Panc1 (cell line): ENCODE data around the gene HOPX. TPM values are rescaled to one million over a fixed set of nuclear protein-coding genes. Genes with fewer than 3 reads are reported as not detected.
A peak's percentile ranks its signal among the peaks of the same experiment; 100 is the strongest.
"Not testable (repeated sequence)": the region's sequence is repeated elsewhere in the genome, so short reads cannot be mapped to it uniquely, and the experiment has no call there.

Source experiments
- ATAC-seq: fragments of 200-7000 bp; cut with Tn5 transposase; 2 replicates; pipeline ENCODE4 v1.9.1; 2020; ENCODE audit warnings: mild to moderate bottlenecking, moderate library complexity
- BruUV-seq: library from RNA; stranded (reverse); fragments of 400-500 nt; replicated peaks from 2 replicates; lab custom pipeline; 2021; lab: Mats Ljungman, UMichigan
- CTCF ChIA-PET: fragments of 300-600 bp; sonication (Branson Sonifier 250); formaldehyde crosslinking; loops from one replicate; lab custom pipeline; 2022; ENCODE audit warnings: antibody characterized with exemption; lab: Charles Lee
- POLR2A ChIA-PET: fragments of 300-600 bp; sonication (Branson Sonifier 250); formaldehyde crosslinking; loops from one replicate; lab custom pipeline; 2022; ENCODE audit warnings: antibody characterized with exemption; lab: Charles Lee
- DNase-seq: peaks from one replicate; pipeline ENCODE4 v3.0.0-alpha.2; 2010; ENCODE audit warnings: low read depth, low spot score
- H3K27ac ChIP-seq: 2 replicates; pipeline ENCODE4 v1.5.1; 2011; ENCODE audit warnings: mild to moderate bottlenecking, low read length, inconsistent platforms
- H3K27me3 ChIP-seq: fragments of 200-500 bp; sonication (Bioruptor generic); 2 replicates; pipeline ENCODE4 v1.6.0; 2014; ENCODE audit warnings: low read length, inconsistent platforms; ENCODE audit not compliant: control insufficient read depth, insufficient read depth
- H3K36me3 ChIP-seq: fragments of 200-500 bp; sonication (Bioruptor generic); 2 replicates; pipeline ENCODE4 v1.5.1; 2014; ENCODE audit warnings: inconsistent platforms, mild to moderate bottlenecking, low read length, moderate library complexity; ENCODE audit not compliant: control insufficient read depth, insufficient read depth
- H3K4me1 ChIP-seq: 2 replicates; pipeline ENCODE4 v1.5.1; 2011; ENCODE audit warnings: inconsistent platforms, mild to moderate bottlenecking, low read length, moderate library complexity; ENCODE audit not compliant: control insufficient read depth, insufficient read depth
- H3K4me3 ChIP-seq, 2 experiments: 2 replicates each; pipeline ENCODE4 v1.5.1; 2011 to 2012; ENCODE audit warnings: low read depth in 2 of 2, low read length in 2 of 2, mild to moderate bottlenecking in 2 of 2, inconsistent platforms in 1 of 2, moderate library complexity in 1 of 2
- H3K9me3 ChIP-seq: fragments of 200-500 bp; sonication (Bioruptor generic); 2 replicates; pipeline ENCODE4 v1.5.1; 2014; ENCODE audit warnings: low read depth, mild to moderate bottlenecking, inconsistent platforms, low read length, moderate library complexity; ENCODE audit not compliant: control insufficient read depth, insufficient read depth
- POLR2AphosphoS5 ChIP-seq: IDR thresholded peaks from 2 replicates; pipeline ENCODE4 v1.6.1; 2012; ENCODE audit warnings: mild to moderate bottlenecking, low read depth, low read length, moderate library complexity
- REST ChIP-seq, 2 experiments: IDR thresholded peaks; 2 replicates each; pipeline ENCODE4 v1.6.1; 2011 to 2012; ENCODE audit warnings: low read depth in 2 of 2, control low read depth in 1 of 2, low read length in 1 of 2, mild to moderate bottlenecking in 1 of 2, moderate library complexity in 1 of 2; ENCODE audit not compliant: insufficient read depth in 1 of 2
- SIN3A ChIP-seq: IDR thresholded peaks from 2 replicates; pipeline ENCODE4 v1.6.1; 2012; ENCODE audit warnings: low read depth, mild to moderate bottlenecking, low read length, moderate library complexity, borderline replicate concordance; ENCODE audit not compliant: insufficient read depth
- TCF7L2 ChIP-seq: IDR thresholded peaks from 2 replicates; pipeline ENCODE4 v1.6.1; 2011; ENCODE audit warnings: mild to moderate bottlenecking, low read depth, low read length, inconsistent platforms
- in situ Hi-C: cut with HindIII; loops from 2 replicates; pipeline ENCODE4 v1.10.0; 2016; ENCODE audit warnings: low sequenced_read_pairs, low pct_unique_long_range_greater_than_20kb
- intact Hi-C: fragments of 100-400 bp; cut with micrococcal nuclease; formaldehyde crosslinking; loops from one replicate; pipeline ENCODE4 v1.10.0; 2022; ENCODE audit not compliant: unreplicated experiment
- total RNA-seq: library from RNA; stranded (reverse); gene quantifications from one replicate; pipeline ENCODE4 v1.2.1, GENCODE V29; 2021; ENCODE audit not compliant: unreplicated experiment
- TF ChIP-seq, protein P1 (sequence below): fragments of 450-650 bp; IDR thresholded peaks from 2 replicates; pipeline ENCODE4 v1.5.1; 2017; ENCODE audit warnings: mild to moderate bottlenecking

HOPX gene
- total RNA-seq, 1 experiment from 2014 or later: not detected

DNA sequence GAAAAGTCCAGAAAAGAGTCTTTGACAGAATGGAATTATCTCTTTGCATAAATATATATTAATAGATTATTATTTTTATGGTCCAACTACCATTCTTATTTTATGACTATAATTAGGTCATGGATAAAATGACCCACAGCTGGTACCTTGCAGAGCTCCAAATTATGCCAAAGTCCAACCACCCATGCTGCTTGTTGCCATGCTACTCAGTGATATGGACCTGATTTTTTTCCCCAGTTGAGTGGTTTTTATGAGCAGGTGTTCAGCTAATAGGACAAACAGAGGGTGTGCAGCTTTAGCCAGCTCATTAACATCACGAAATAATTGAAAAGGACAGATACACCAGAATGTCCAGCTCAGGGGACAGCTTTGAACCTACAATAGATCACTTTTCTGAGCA lies 9.7 kb downstream of the HOPX start:
- no TSS peak for BruUV-seq
- no peak overlapping the region for H3K4me3 ChIP-seq
- H3K9me3 ChIP-seq: no peaks in the 10 kb centered on the region
- in situ Hi-C loops: no loop called here
- DNase-seq (no peak), ATAC-seq (no peak)
- intact Hi-C loops: no loop called here
- H3K36me3 ChIP-seq: no peaks in the 10 kb centered on the region
- H3K4me1 ChIP-seq: no peaks in the 10 kb centered on the region
- H3K27ac ChIP-seq: no peak overlapping the region
- no peaks in the 10 kb centered on the region for H3K27me3 ChIP-seq
- TF ChIP-seq SIN3A (no peak), REST (IDR thresholded peaks at IDR 0.05; ENCODE audit: insufficient read depth in 1 of 2, low read depth in 2 of 2, low read length in 1 of 2) (no peak), TCF7L2 (no peak), POLR2AphosphoS5 (no peak)
- TF ChIP-seq, protein P1, sequence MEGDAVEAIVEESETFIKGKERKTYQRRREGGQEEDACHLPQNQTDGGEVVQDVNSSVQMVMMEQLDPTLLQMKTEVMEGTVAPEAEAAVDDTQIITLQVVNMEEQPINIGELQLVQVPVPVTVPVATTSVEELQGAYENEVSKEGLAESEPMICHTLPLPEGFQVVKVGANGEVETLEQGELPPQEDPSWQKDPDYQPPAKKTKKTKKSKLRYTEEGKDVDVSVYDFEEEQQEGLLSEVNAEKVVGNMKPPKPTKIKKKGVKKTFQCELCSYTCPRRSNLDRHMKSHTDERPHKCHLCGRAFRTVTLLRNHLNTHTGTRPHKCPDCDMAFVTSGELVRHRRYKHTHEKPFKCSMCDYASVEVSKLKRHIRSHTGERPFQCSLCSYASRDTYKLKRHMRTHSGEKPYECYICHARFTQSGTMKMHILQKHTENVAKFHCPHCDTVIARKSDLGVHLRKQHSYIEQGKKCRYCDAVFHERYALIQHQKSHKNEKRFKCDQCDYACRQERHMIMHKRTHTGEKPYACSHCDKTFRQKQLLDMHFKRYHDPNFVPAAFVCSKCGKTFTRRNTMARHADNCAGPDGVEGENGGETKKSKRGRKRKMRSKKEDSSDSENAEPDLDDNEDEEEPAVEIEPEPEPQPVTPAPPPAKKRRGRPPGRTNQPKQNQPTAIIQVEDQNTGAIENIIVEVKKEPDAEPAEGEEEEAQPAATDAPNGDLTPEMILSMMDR: no peak
- ChIA-PET CTCF (no interaction called here), POLR2A (no interaction called here)

DNA sequence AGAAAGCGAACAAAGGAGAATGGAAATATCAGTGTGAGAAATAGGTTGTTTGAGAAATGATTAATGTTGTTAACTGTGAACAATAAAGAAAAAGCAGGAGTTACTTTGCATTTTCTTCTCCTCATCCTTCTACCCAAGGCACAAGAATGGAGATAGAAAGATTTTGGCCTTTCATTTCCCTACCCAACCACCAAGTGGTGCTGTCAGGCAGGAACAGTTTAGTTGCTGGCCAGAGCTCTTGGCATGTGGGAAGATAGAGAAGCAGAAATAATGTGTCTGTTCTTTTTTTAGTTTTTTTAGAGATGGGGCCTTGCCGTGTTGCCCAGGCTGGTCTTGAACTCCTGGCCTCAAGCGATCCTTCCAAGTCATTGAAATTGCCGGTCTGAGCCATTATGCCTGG lies 12.8 kb downstream of the HOPX start:
- intact Hi-C loops (no loop called here), in situ Hi-C loops (no loop called here)

DNA sequence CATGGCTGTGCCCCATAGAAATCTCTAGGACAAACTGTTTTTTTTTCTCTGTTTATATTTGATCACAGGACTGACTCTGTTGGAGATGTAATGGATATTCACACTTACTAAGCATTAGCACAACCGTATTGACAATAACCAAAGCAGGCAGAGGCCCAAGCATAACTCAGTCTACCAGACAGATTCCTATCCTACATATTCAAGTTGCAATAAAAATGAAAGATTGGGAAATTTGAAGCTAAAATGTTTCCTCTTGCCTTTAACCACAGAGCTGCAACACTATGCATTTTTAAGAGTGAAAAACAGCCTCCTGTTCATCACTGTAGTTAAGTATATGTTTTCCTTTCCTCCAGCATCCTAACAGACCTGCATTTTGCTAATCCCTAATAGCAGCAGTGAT lies 13.7 kb downstream of the HOPX start:
- DNase-seq, H3K36me3 ChIP-seq, H3K4me3 ChIP-seq, H3K4me1 ChIP-seq, CTCF ChIA-PET, POLR2A ChIA-PET, intact Hi-C loops, H3K27ac ChIP-seq, H3K27me3 ChIP-seq, BruUV-seq, ATAC-seq, H3K9me3 ChIP-seq, in situ Hi-C loops: not testable (repeated sequence)

More for the DNA sequence above, 12.8 kb downstream of the HOPX start:
- Histone ChIP-seq H3K4me3 (no peak overlapping the region), H3K27me3 (peaks cover 2% of the 10 kb centered on the region; the same call in 1 of the 2 replicates), H3K9me3 (no peaks in the 10 kb centered on the region), H3K27ac (no peak overlapping the region), H3K4me1 (no peaks in the 10 kb centered on the region), H3K36me3 (no peaks in the 10 kb centered on the region)
- ATAC-seq: no peak
- no peak for DNase-seq
- TF ChIP-seq, protein P1: peak; percentile 13; the same call in 1 of the 2 replicates
- no peak for TF ChIP-seq SIN3A
- ChIA-PET CTCF (no interaction called here), POLR2A (no interaction called here)
- BruUV-seq: no TSS peak
